Measurements from ENCODE around the gene SLC2A13. TPM values are rescaled to one million over a fixed set of nuclear protein-coding genes. Genes with fewer than 3 reads are reported as not detected.

SLC2A13 gene
- total and polyA plus RNA-seq, 2 donors (not counting 3 experiments of a cell fraction or from before 2014, with no cell fraction given) = 1.2 to 4.9 TPM

DNA sequence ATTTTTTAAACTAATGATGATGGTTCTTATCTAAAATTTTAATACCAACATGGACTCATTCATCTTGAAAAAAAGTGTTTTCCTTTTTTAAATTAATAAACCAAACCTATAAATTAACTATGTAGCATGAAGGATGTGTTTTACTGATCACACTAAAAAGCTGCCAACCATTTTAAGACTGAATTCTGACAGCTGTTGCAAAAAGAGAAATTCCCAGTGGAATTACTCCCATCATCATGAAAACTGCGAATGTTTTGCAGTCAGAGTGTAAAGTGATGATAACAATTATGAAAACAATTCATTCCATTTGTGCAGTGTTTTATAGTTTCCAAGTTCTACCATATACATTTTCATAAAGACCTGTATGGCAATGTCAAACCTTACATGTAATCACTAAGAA is 232.8 kb downstream of the SLC2A13 start:
- Histone ChIP-seq H4K20me1 (replicated peaks; ENCODE audit: control insufficient read depth, extremely low read depth, insufficient read depth, low read length) (no peaks in the 10 kb centered on the region), H3K27me3 (ENCODE audit: control insufficient read depth in 2 of 2, insufficient read depth in 2 of 2, low read length in 2 of 2) (no peaks in the 10 kb centered on the region), H3K27ac (ENCODE audit: insufficient read depth, low read depth, low read length) (no peak overlapping the region), H3K9ac (replicated peaks; ENCODE audit: extremely low read depth, insufficient read depth, low read length) (no peak overlapping the region), H3K79me2 (ENCODE audit: control insufficient read depth, insufficient read depth, low read length) (no peaks in the 10 kb centered on the region), H3K4me1 (ENCODE audit: control insufficient read depth, extremely low read depth, insufficient read depth, low read length) (no peaks in the 10 kb centered on the region), H3K36me3 (ENCODE audit: control insufficient read depth in 2 of 2, extremely low read depth in 1 of 2, insufficient read depth in 2 of 2, low read length in 2 of 2) (no peaks in the 10 kb centered on the region), H2AFZ (ENCODE audit: low read depth, low read length) (no peak overlapping the region), H3K4me3 (replicated peaks in 1 of 3; ENCODE audit: insufficient read depth in 1 of 3, low read depth in 1 of 3, low read length in 3 of 3) (no peak overlapping the region), H3K4me2 (ENCODE audit: insufficient read depth, low read length) (no peak overlapping the region), H3K9me3 (replicated peaks; ENCODE audit: control insufficient read depth, insufficient read depth, low read length) (no peaks in the 10 kb centered on the region), H3K9me1 (replicated peaks; ENCODE audit: control insufficient read depth, extremely low read depth, insufficient read depth, low read length) (no peaks in the 10 kb centered on the region)
- FAIRE-seq (peak; percentile 24), DNase-seq (ENCODE audit: low read depth, low spot score) (no peak)
- dilution Hi-C loops (cut with MboI; ENCODE audit: extremely low pct_ligation_motif_present, low sequenced_read_pairs) (no loop called here), intact Hi-C loops (cut with micrococcal nuclease) (no loop called here)
- BruUV-seq (replicated peaks) = no TSS peak
- TF ChIP-seq, protein P1, sequence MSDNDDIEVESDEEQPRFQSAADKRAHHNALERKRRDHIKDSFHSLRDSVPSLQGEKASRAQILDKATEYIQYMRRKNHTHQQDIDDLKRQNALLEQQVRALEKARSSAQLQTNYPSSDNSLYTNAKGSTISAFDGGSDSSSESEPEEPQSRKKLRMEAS (IDR thresholded peaks at IDR 0.05; ENCODE audit: insufficient read depth, insufficient read length) = no peak
- TF ChIP-seq EZH2 (IDR thresholded peaks at IDR 0.05; ENCODE audit: borderline replicate concordance, low read depth, low read length, severe bottlenecking) (no peak), JUN (IDR thresholded peaks at IDR 0.05; ENCODE audit: borderline replicate concordance, insufficient read depth, insufficient read length, low read depth) (no peak), POLR2A (IDR thresholded peaks at IDR 0.05; ENCODE audit: low read depth, low read length) (no peak), POLR2AphosphoS5 (IDR thresholded peaks at IDR 0.05; ENCODE audit: insufficient read depth, low read depth, low read length) (no peak), MYC (IDR thresholded peaks at IDR 0.05; ENCODE audit: low read depth, low read length) (no peak), FOS (IDR thresholded peaks at IDR 0.05; ENCODE audit: borderline replicate concordance, insufficient read depth, low read length) (no peak), GATA2 (IDR thresholded peaks at IDR 0.05; ENCODE audit: insufficient read depth, insufficient read length, low read depth, low read length) (no peak)
- TF ChIP-seq, protein P2, sequence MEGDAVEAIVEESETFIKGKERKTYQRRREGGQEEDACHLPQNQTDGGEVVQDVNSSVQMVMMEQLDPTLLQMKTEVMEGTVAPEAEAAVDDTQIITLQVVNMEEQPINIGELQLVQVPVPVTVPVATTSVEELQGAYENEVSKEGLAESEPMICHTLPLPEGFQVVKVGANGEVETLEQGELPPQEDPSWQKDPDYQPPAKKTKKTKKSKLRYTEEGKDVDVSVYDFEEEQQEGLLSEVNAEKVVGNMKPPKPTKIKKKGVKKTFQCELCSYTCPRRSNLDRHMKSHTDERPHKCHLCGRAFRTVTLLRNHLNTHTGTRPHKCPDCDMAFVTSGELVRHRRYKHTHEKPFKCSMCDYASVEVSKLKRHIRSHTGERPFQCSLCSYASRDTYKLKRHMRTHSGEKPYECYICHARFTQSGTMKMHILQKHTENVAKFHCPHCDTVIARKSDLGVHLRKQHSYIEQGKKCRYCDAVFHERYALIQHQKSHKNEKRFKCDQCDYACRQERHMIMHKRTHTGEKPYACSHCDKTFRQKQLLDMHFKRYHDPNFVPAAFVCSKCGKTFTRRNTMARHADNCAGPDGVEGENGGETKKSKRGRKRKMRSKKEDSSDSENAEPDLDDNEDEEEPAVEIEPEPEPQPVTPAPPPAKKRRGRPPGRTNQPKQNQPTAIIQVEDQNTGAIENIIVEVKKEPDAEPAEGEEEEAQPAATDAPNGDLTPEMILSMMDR (IDR thresholded peaks at IDR 0.05; ENCODE audit: extremely low read depth in 1 of 2, insufficient read depth in 1 of 2, low read depth in 1 of 2, low read length in 2 of 2) = no peak
- POLR2A ChIA-PET = no interaction called here
- CTCF ChIA-PET = interaction anchor here (0.7 kb wide), 1 partner anchor 12 kb away, joined by 3 read pairs; no protein-coding TSS in a partner anchor
